H1 (cell line): ENCODE results near the gene PDS5A. TPM values are rescaled to one million over a fixed set of nuclear protein-coding genes. Genes with fewer than 3 reads are reported as not detected.

Experiments used
- CTCF ChIA-PET: fragments of 300-600 bp; sonication (Branson Sonifier 250); formaldehyde crosslinking; loops from one replicate; lab custom pipeline; 2021; ENCODE audit not compliant: partially characterized antibody; lab: Charles Lee
- POLR2A ChIA-PET: fragments of 300-600 bp; sonication (Branson Sonifier 250); formaldehyde crosslinking; loops from one replicate; lab custom pipeline; 2021; ENCODE audit warnings: inconsistent platforms; ENCODE audit not compliant: partially characterized antibody; lab: Charles Lee
- DNase-seq, 2 experiments: peaks; one replicate each; pipeline versions ENCODE4 v3.0.0 to v3.0.0-alpha.2; 2010 to 2022; ENCODE audit warnings: low spot score in 2 of 2, low read depth in 1 of 2, mixed read lengths in 1 of 2
- FAIRE-seq: peaks from 2 replicates; lab custom pipeline; 2011; peaks lifted over from hg19 to GRCh38; lab: Jason Lieb, UNC
- H2AFZ ChIP-seq: 2 replicates; pipeline ENCODE4 v1.8.1; 2012; ENCODE audit warnings: low read length, inconsistent platforms
- H2AK5ac ChIP-seq: 2 replicates; pipeline ENCODE4 v1.6.1; 2013; ENCODE audit warnings: low read depth, low read length
- H2BK120ac ChIP-seq: replicated peaks from 2 replicates; pipeline ENCODE3; 2013; ENCODE audit warnings: low read depth, low read length, inconsistent platforms
- H2BK12ac ChIP-seq: 2 replicates; pipeline ENCODE4 v1.6.1; 2013; ENCODE audit warnings: low read depth, low read length
- H2BK15ac ChIP-seq: 2 replicates; pipeline ENCODE4 v1.6.1; 2013; ENCODE audit warnings: low read length
- H2BK20ac ChIP-seq: 2 replicates; pipeline ENCODE4 v1.6.1; 2013; ENCODE audit warnings: low read length
- H2BK5ac ChIP-seq: 2 replicates; pipeline ENCODE4 v1.6.1; 2013; ENCODE audit warnings: low read depth, low read length
- H3K14ac ChIP-seq: 2 replicates; pipeline ENCODE4 v1.6.1; 2013; ENCODE audit warnings: inconsistent platforms; ENCODE audit not compliant: insufficient read length
- H3K18ac ChIP-seq: 2 replicates; pipeline ENCODE4 v1.6.1; 2013; ENCODE audit warnings: low read length; ENCODE audit errors: extremely low read depth
- H3K23ac ChIP-seq: 2 replicates; pipeline ENCODE4 v1.6.1; 2013; ENCODE audit warnings: inconsistent platforms; ENCODE audit not compliant: insufficient read length
- H3K23me2 ChIP-seq: 2 replicates; pipeline ENCODE4 v1.6.1; 2013; ENCODE audit warnings: low read depth, low read length
- H3K27ac ChIP-seq: 2 replicates; pipeline ENCODE4 v1.6.1; 2011; ENCODE audit warnings: low read depth, low read length, inconsistent platforms
- H3K27me3 ChIP-seq, 4 experiments: replicated peaks in 1 of 4; 1 replicate in 1 of 4; 2 replicates in 3 of 4; pipeline versions ENCODE4 v1.6.1 to v1.8.1; 2011 to 2013; ENCODE audit warnings: low read length in 3 of 4, mild to moderate bottlenecking in 3 of 4, inconsistent platforms in 2 of 4, mixed read lengths in 2 of 4, moderate library complexity in 1 of 4; ENCODE audit not compliant: control insufficient read depth in 3 of 4, insufficient read depth in 3 of 4; ENCODE audit errors: extremely low read depth in 1 of 4
- H3K36me3 ChIP-seq, 4 experiments: 2 replicates each; pipeline versions ENCODE4 v1.6.1 to v1.8.1; 2011 to 2013; ENCODE audit warnings: mild to moderate bottlenecking in 4 of 4, low read length in 3 of 4, moderate library complexity in 2 of 4, control low read depth in 1 of 4, inconsistent platforms in 1 of 4; ENCODE audit not compliant: insufficient read depth in 4 of 4, control insufficient read depth in 2 of 4
- H3K4ac ChIP-seq: replicated peaks from 2 replicates; pipeline ENCODE3; 2013; ENCODE audit warnings: low read length, low read depth, mixed read lengths, inconsistent platforms; ENCODE audit not compliant: insufficient read length
- H3K4me1 ChIP-seq, 4 experiments: replicated peaks in 1 of 4; 1 replicate in 1 of 4; 2 replicates in 3 of 4; pipeline versions ENCODE4 v1.6.1 to v1.8.1; 2011 to 2013; ENCODE audit warnings: low read length in 3 of 4, inconsistent platforms in 2 of 4, mixed read lengths in 1 of 4; ENCODE audit not compliant: insufficient read depth in 4 of 4, control insufficient read depth in 3 of 4
- H3K4me2 ChIP-seq, 2 experiments: 2 replicates each; pipeline versions ENCODE4 v1.6.1 to v1.8.1; 2011 to 2013; ENCODE audit warnings: low read depth in 2 of 2, low read length in 2 of 2, control low read depth in 1 of 2, inconsistent platforms in 1 of 2, mild to moderate bottlenecking in 1 of 2; ENCODE audit not compliant: insufficient read depth in 1 of 2
- H3K4me3 ChIP-seq, 4 experiments: fragments of 200-600, 300-600 bp in 1 of 4; sonication (generic), shearing (Covaris generic), sonication (Bioruptor Twin) in 1 of 4; 2 replicates each; pipeline versions ENCODE4 v1.5.1 to v1.8.1; 2011 to 2016; ENCODE audit warnings: low read length in 4 of 4, low read depth in 3 of 4, control low read depth in 2 of 4, inconsistent platforms in 2 of 4, mild to moderate bottlenecking in 2 of 4, mixed read lengths in 1 of 4, moderate library complexity in 1 of 4; ENCODE audit not compliant: insufficient read depth in 2 of 4; ENCODE audit errors: extremely low read depth in 1 of 4
- H3K56ac ChIP-seq: replicated peaks from 2 replicates; pipeline ENCODE3; 2013; ENCODE audit warnings: low read depth, mild to moderate bottlenecking, mixed read lengths, low read length, inconsistent platforms; ENCODE audit not compliant: insufficient read length
- H3K79me1 ChIP-seq: 2 replicates; pipeline ENCODE4 v1.6.1; 2013; ENCODE audit warnings: low read depth, low read length, control low read depth
- H3K79me2 ChIP-seq, 2 experiments: 2 replicates each; pipeline versions ENCODE4 v1.6.1 to v1.8.1; 2012 to 2013; ENCODE audit warnings: low read length in 2 of 2, mild to moderate bottlenecking in 2 of 2, inconsistent platforms in 1 of 2; ENCODE audit not compliant: insufficient read depth in 2 of 2, control insufficient read depth in 1 of 2
- H3K9ac ChIP-seq, 4 experiments: replicated peaks in 1 of 4; 1 replicate in 1 of 4; 2 replicates in 3 of 4; pipeline versions ENCODE4 v1.6.1 to v1.8.1; 2011 to 2013; ENCODE audit warnings: low read depth in 3 of 4, low read length in 3 of 4, control low read depth in 2 of 4, mild to moderate bottlenecking in 2 of 4, moderate library complexity in 2 of 4, inconsistent platforms in 1 of 4; ENCODE audit errors: extremely low read depth in 1 of 4
- H3K9me3 ChIP-seq, 2 experiments: 2 replicates each; pipeline versions ENCODE4 v1.6.1 to v1.8.1; 2012 to 2013; ENCODE audit warnings: mild to moderate bottlenecking in 2 of 2, moderate library complexity in 2 of 2, control low read depth in 1 of 2, inconsistent platforms in 1 of 2, low read depth in 1 of 2, low read length in 1 of 2, mixed read lengths in 1 of 2; ENCODE audit not compliant: insufficient read depth in 2 of 2
- H4K20me1 ChIP-seq, 2 experiments: replicated peaks in 1 of 2; 2 replicates each; pipeline versions ENCODE3 to v1.8.1; 2011 to 2013; ENCODE audit warnings: inconsistent platforms in 2 of 2, low read length in 2 of 2, mild to moderate bottlenecking in 1 of 2; ENCODE audit not compliant: insufficient read depth in 2 of 2, control insufficient read depth in 1 of 2
- H4K5ac ChIP-seq: 2 replicates; pipeline ENCODE4 v1.6.1; 2013; ENCODE audit warnings: low read length, low read depth, mixed read lengths, inconsistent platforms; ENCODE audit not compliant: insufficient read length
- H4K8ac ChIP-seq: 2 replicates; pipeline ENCODE4 v1.8.0; 2013; ENCODE audit warnings: mild to moderate bottlenecking, moderate library complexity, low read length, inconsistent platforms; ENCODE audit not compliant: insufficient read depth; ENCODE audit errors: extremely low read depth
- H4K91ac ChIP-seq: replicated peaks from 2 replicates; pipeline ENCODE3; 2013; ENCODE audit warnings: low read length, mixed read lengths, inconsistent platforms; ENCODE audit not compliant: insufficient read length
- BCL11A ChIP-seq, 2 experiments: IDR thresholded peaks; one replicate each; pipeline ENCODE4 v1.6.1; 2011; ENCODE audit warnings: low read depth in 2 of 2, low read length in 2 of 2, mild to moderate bottlenecking in 2 of 2
- CHD1 ChIP-seq: IDR thresholded peaks from 2 replicates; pipeline ENCODE4 v1.6.1; 2012; ENCODE audit warnings: low read depth, low read length, improper control_type of control experiment
- CTBP2 ChIP-seq: IDR thresholded peaks from 2 replicates; pipeline ENCODE4 v1.7.0; 2011; ENCODE audit warnings: borderline replicate concordance, mild to moderate bottlenecking, moderate library complexity, mixed read lengths, low read length; ENCODE audit not compliant: insufficient read depth, insufficient read length
- FOSL1 ChIP-seq: IDR thresholded peaks from 2 replicates; pipeline ENCODE4 v1.6.1; 2011; ENCODE audit warnings: mild to moderate bottlenecking, low read depth, low read length, moderate library complexity; ENCODE audit not compliant: insufficient read depth
- POU5F1 ChIP-seq: IDR thresholded peaks from 2 replicates; pipeline ENCODE4 v1.6.1; 2011; ENCODE audit warnings: low read depth, mild to moderate bottlenecking, low read length, moderate library complexity
- SIN3A ChIP-seq, 2 experiments: IDR thresholded peaks in 1 of 2; conservative IDR thresholded peaks in 1 of 2; 2 replicates each; pipeline ENCODE4 v1.6.1; 2011 to 2012; ENCODE audit warnings: low read length in 2 of 2, improper control_type of control experiment in 1 of 2, low read depth in 1 of 2, mild to moderate bottlenecking in 1 of 2
- TBP ChIP-seq: IDR thresholded peaks from 2 replicates; pipeline ENCODE4 v1.6.1; 2011; ENCODE audit warnings: low read depth, low read length, improper control_type of control experiment
- WGBS, 2 experiments: shearing (Covaris generic) in 1 of 2; methylation state at CpG; one replicate each; pipeline versions ENCODE4 v1.1.6 to v1.1.7; 2013 to 2015; ENCODE audit warnings: low lambda C conversion rate in 2 of 2, mixed read lengths in 2 of 2, inconsistent platforms in 1 of 2, low coverage in 1 of 2, missing lambda C conversion rate in 1 of 2; ENCODE audit not compliant: insufficient replicate concordance in 2 of 2, insufficient coverage in 1 of 2, insufficient read length in 1 of 2; ENCODE audit errors: extremely low coverage in 1 of 2, missing lambda C conversion rate in 1 of 2; 5-methylcytosine and 5-hydroxymethylcytosine counted together
- polyA plus RNA-seq, 7 experiments: library from polyadenylated mRNA; depleted of rRNA in 3 of 7; stranded (reverse) in 5 of 7; unstranded in 2 of 7; fragments of >200 nt in 5 of 7; fragments of 200-250 nt in 2 of 7; gene quantifications; 1 replicate in 5 of 7; 2 replicates in 1 of 7; 4 replicates in 1 of 7; pipeline versions ENCODE4 v1.2.1 to v1.2.3, GENCODE V29; 2011 to 2013; ENCODE audit warnings: missing spikeins in 2 of 7, mixed read lengths in 2 of 7
- total RNA-seq: library from RNA; stranded (reverse); fragmentation: NEBNext Ultra II Directional; extraction: Animal tissue kit (Norgen Biotek cat#: 25700); gene quantifications from 2 replicates; pipeline ENCODE4 v1.2.1, GENCODE V29; 2021

PDS5A gene
- total and polyA plus RNA-seq, 2 of the 8 experiments (the other 6 are each of a cell fraction or from before 2014, with no cell fraction given): 15.5 to 76.6 TPM

- Histone ChIP-seq H2BK15ac (no peak overlapping the region), H3K14ac (no peak overlapping the region), H3K4ac (no peak overlapping the region)
- no peak for DNase-seq
- 80% methylated on average over 2 of the region's 2 CpGs; no CpG with 5 or more reads in 1 of the 2 experiments for WGBS, 2 experiments
- CTCF ChIA-PET: interaction anchor here (0.6 to 4.3 kb wide), 3 partner anchors 9 to 338 kb away, joined by 4 to 17 read pairs (median 7); no protein-coding TSS in a partner anchor
- TF ChIP-seq SIN3A (conservative IDR thresholded peaks at IDR 0.05 in 1 of 2, IDR thresholded peaks at IDR 0.05 in 1 of 2; ENCODE audit: low read depth in 1 of 2, low read length in 2 of 2) (no peak), TBP (no peak), FOSL1 (no peak), BCL11A (IDR thresholded peaks at IDR 0.05; ENCODE audit: low read depth in 2 of 2, low read length in 2 of 2) (no peak), POU5F1 (no peak), CTBP2 (no peak), CHD1 (no peak)
- TF ChIP-seq, all 59 proteins: peak for 0
- Histone ChIP-seq H3K79me2 (peaks cover 13 to 92% of the 10 kb centered on the region in 2 experiments; a peak in 3 of 4 replicates), H3K4me1 (peaks cover 4 to 12% (median 7%) of the 10 kb centered on the region in 4 experiments; a peak in 6 of 7 replicates), H3K36me3 (no peaks in the 10 kb centered on the region; a peak in 1 of 8 replicates), H4K5ac (no peak overlapping the region), H3K27me3 (no peaks in the 10 kb centered on the region), H2BK120ac (no peak overlapping the region), H4K91ac (no peak overlapping the region), H3K23ac (no peak overlapping the region), H3K4me3 (no peak overlapping the region), H3K9me3 (no peaks in the 10 kb centered on the region), H3K4me2 (no peak overlapping the region; a peak in 1 of 4 replicates), H2BK5ac (no peak overlapping the region), H3K23me2 (no peaks in the 10 kb centered on the region), H3K9ac (no peak overlapping the region), H2BK20ac (no peak overlapping the region), H4K8ac (no peak overlapping the region), H3K27ac (no peak overlapping the region), H3K79me1 (peaks cover 2% of the 10 kb centered on the region), H2AFZ (no peak overlapping the region), H2BK12ac (no peak overlapping the region), H2AK5ac (no peak overlapping the region), H4K20me1 (peaks cover 8 to 14% of the 10 kb centered on the region in 2 experiments), H3K56ac (no peak overlapping the region), H3K18ac (no peak overlapping the region)
- no peak for FAIRE-seq
- POLR2A ChIA-PET: interaction anchor here (0.6 to 1.5 kb wide), 4 partner anchors 10 to 63 kb away, joined by 3 to 6 read pairs (median 3); no protein-coding TSS in a partner anchor
Measured at GRCh38 chr4:39937683-39938268, 39.9 kb downstream of the PDS5A start.
